ENCODE data around the gene CDH24. TPM values are rescaled to one million over a fixed set of nuclear protein-coding genes. Genes with fewer than 3 reads are reported as not detected.
"Not testable (repeated sequence)": the region's sequence is repeated elsewhere in the genome, so short reads cannot be mapped to it uniquely, and the experiment has no call there.

CDH24 gene
- total and polyA plus RNA-seq, 9 of the 15 experiments (the other 6 are each of a cell fraction or from before 2014, with no cell fraction given), result 0.04 to 16.2 (median 4.9) TPM

DNA sequence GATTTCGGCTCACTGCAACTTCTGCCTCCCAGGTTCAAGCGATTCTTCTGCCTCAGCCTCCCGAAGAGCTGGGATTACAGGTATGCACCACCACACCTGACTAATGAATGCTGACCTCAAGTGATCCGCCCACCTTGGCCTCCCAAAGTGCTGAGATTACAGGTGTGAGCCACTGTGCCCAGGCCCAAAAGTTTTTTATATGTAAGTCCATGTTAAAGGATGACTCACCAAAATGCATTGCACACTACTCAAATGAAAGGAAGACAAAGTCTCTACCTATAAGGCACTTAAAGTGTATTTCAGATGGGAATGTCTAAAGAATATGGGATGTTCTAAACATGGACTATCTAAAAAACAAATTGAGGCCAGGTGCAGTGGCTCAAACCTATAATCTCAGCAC, 53.0 kb downstream of the CDH24 start:
- WGBS (ENCODE audit: insufficient coverage, low coverage, missing lambda C conversion rate), result 91% methylated on average over 4 of the region's 4 CpGs
- FAIRE-seq; in situ Hi-C loops (cut with MboI): not testable (repeated sequence)

DNA sequence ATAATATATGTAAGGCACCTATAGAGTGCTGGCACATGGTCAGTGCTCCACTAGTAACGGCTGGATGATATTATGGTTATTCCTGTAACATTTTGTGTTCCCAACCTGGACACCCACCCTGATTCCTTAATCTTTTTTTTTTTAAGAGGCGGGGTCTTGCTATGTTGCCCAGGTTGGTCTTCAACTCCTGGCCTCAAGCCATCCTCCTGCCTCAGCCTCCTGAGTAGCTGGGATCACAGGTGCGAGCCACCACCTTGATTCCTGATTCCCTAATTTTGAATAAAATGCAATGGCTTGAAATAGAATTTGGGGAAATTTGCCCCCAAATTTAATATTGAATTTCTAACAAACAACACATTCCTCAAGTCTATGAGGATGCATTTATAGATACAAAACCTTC, 54.7 kb downstream of the CDH24 start:
- H3K27me3 ChIP-seq (ENCODE audit: control insufficient read depth in 2 of 2, insufficient read depth in 2 of 2, low read length in 2 of 2), result no peaks in the 10 kb centered on the region
- ATAC-seq, result no peak
- no peak overlapping the region for H2AFZ ChIP-seq (ENCODE audit: low read depth, low read length)
- no peak overlapping the region for H3K4me3 ChIP-seq
- intact Hi-C loops (cut with micrococcal nuclease) (no loop called here), in situ Hi-C loops (cut with MboI) (no loop called here)
- peaks cover 29 to 32% of the 10 kb centered on the region in 2 experiments for H3K4me1 ChIP-seq (replicated peaks in 1 of 2; ENCODE audit: control insufficient read depth in 2 of 2, insufficient read depth in 2 of 2, low read length in 2 of 2)
- FAIRE-seq, result no peak
- CTCF ChIA-PET (ENCODE audit: low intra/inter-chr PET ratio), result no interaction called here
- H3K79me2 ChIP-seq (ENCODE audit: control insufficient read depth, insufficient read depth, low read length), result peaks cover 22% of the 10 kb centered on the region
- no peaks in the 10 kb centered on the region for H3K9me3 ChIP-seq (replicated peaks; ENCODE audit: control insufficient read depth, insufficient read depth, low read depth, low read length)
- TF ChIP-seq ZNF121 (CRISPR knock-in tag; conservative IDR thresholded peaks at IDR 0.05) (peak; percentile 45), MIER1 (IDR thresholded peaks at IDR 0.05; ENCODE audit: low read depth) (no peak), SPI1 (IDR thresholded peaks at IDR 0.05; ENCODE audit: borderline replicate concordance, low read depth, low read length) (no peak), ZNF23 (CRISPR knock-in tag; IDR thresholded peaks at IDR 0.05) (no peak), PCBP2 (IDR thresholded peaks at IDR 0.05; ENCODE audit: low read depth, low read length, poor library complexity, severe bottlenecking) (no peak)
- TF ChIP-seq, protein P1, sequence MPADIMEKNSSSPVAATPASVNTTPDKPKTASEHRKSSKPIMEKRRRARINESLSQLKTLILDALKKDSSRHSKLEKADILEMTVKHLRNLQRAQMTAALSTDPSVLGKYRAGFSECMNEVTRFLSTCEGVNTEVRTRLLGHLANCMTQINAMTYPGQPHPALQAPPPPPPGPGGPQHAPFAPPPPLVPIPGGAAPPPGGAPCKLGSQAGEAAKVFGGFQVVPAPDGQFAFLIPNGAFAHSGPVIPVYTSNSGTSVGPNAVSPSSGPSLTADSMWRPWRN (IDR thresholded peaks at IDR 0.05; ENCODE audit: low read depth), result no peak
- no peaks in the 10 kb centered on the region for H3K36me3 ChIP-seq (ENCODE audit: control insufficient read depth, insufficient read depth, low read length)
- no peak overlapping the region for H3K27ac ChIP-seq (ENCODE audit: extremely low read depth, low read depth, low read length)
- no peak overlapping the region for H3K9ac ChIP-seq (ENCODE audit: insufficient read depth in 1 of 2, low read depth in 2 of 2, low read length in 2 of 2)
- no TSS peak for BruUV-seq (replicated peaks)
- H3K9me1 ChIP-seq (ENCODE audit: control insufficient read depth, insufficient read depth, low read length), result no peaks in the 10 kb centered on the region
- 77% methylated on average over 3 of the region's 3 CpGs for WGBS (ENCODE audit: insufficient coverage, low coverage, missing lambda C conversion rate)
- POLR2A ChIA-PET, result interaction anchor here (1.0 kb wide), 1 partner anchor 9 kb away, joined by 4 read pairs; no protein-coding TSS in a partner anchor
- no peak overlapping the region for H3K4me2 ChIP-seq (ENCODE audit: insufficient read depth, low read length)
- no peaks in the 10 kb centered on the region for H4K20me1 ChIP-seq (replicated peaks; ENCODE audit: control insufficient read depth, insufficient read depth, low read length)
- no peak for DNase-seq (ENCODE audit: extremely low read depth in 1 of 4, low spot score in 3 of 4)

More for the DNA sequence above, 53.0 kb downstream of the CDH24 start:
- H3K9ac ChIP-seq (ENCODE audit: insufficient read depth in 1 of 2, low read depth in 2 of 2, low read length in 2 of 2); H4K20me1 ChIP-seq (replicated peaks; ENCODE audit: control insufficient read depth, insufficient read depth, low read length); ATAC-seq; BruUV-seq (replicated peaks); DNase-seq (ENCODE audit: extremely low read depth in 1 of 4, low spot score in 3 of 4); H3K27me3 ChIP-seq (ENCODE audit: control insufficient read depth in 2 of 2, insufficient read depth in 2 of 2, low read length in 2 of 2); H2AFZ ChIP-seq (ENCODE audit: low read depth, low read length); H3K9me1 ChIP-seq (ENCODE audit: control insufficient read depth, insufficient read depth, low read length); intact Hi-C loops (cut with micrococcal nuclease); H3K27ac ChIP-seq (ENCODE audit: extremely low read depth, low read depth, low read length); H3K9me3 ChIP-seq (replicated peaks; ENCODE audit: control insufficient read depth, insufficient read depth, low read depth, low read length); H3K36me3 ChIP-seq (ENCODE audit: control insufficient read depth, insufficient read depth, low read length); CTCF ChIA-PET (ENCODE audit: low intra/inter-chr PET ratio); H3K4me3 ChIP-seq; H3K4me2 ChIP-seq (ENCODE audit: insufficient read depth, low read length): not testable (repeated sequence)
- POLR2A ChIA-PET, result interaction anchor here (0.6 to 1.3 kb wide), 3 partner anchors 8 to 51 kb away, joined by 3 to 5 read pairs (median 4); no protein-coding TSS in a partner anchor
- TF ChIP-seq EGR1 (conservative IDR thresholded peaks at IDR 0.05), result 0 out of 2 replicates have a peak, but pooled peaks have one; percentile 5
- 0 out of 2 replicates have a peak, but pooled peaks have one; percentile 6 for TF ChIP-seq MAFG (tag; conservative IDR thresholded peaks at IDR 0.05)
- TF ChIP-seq, protein P2, sequence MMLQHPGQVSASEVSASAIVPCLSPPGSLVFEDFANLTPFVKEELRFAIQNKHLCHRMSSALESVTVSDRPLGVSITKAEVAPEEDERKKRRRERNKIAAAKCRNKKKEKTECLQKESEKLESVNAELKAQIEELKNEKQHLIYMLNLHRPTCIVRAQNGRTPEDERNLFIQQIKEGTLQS (IDR thresholded peaks at IDR 0.05), result peak; percentile 65
- TF ChIP-seq, protein P2 (CRISPR knock-in tag; conservative IDR thresholded peaks at IDR 0.05), result not testable (repeated sequence)
- H3K79me2 ChIP-seq (ENCODE audit: control insufficient read depth, insufficient read depth, low read length), result peaks cover 38% of the 10 kb centered on the region
- H3K4me1 ChIP-seq (replicated peaks in 1 of 2; ENCODE audit: control insufficient read depth in 2 of 2, insufficient read depth in 2 of 2, low read length in 2 of 2), result peaks cover 24 to 27% of the 10 kb centered on the region in 2 experiments
